GM06990 (cell line): ENCODE data around the gene YJU2.
"Not testable (repeated sequence)": the region's sequence is repeated elsewhere in the genome, so short reads cannot be mapped to it uniquely, and the experiment has no call there.

Experiments used
- DNase-seq: peaks from one replicate; pipeline ENCODE4 v3.0.0-alpha.2; 2011; ENCODE audit not compliant: insufficient read length; ENCODE audit errors: extremely low read depth
- H3K27me3 ChIP-seq: replicated peaks from 2 replicates; pipeline ENCODE4 v1.6.0; 2011; ENCODE audit warnings: low read length; ENCODE audit not compliant: control insufficient read depth, insufficient read depth
- H3K36me3 ChIP-seq: 2 replicates; pipeline ENCODE4 v1.5.1; 2011; ENCODE audit warnings: low read length; ENCODE audit not compliant: control insufficient read depth, insufficient read depth
- H3K4me3 ChIP-seq: replicated peaks from 2 replicates; pipeline ENCODE4 v1.5.1; 2011; ENCODE audit warnings: low read depth, mild to moderate bottlenecking, control low read depth, low read length
- CTCF ChIP-seq: IDR thresholded peaks from 2 replicates; pipeline ENCODE4 v1.5.1; 2011; ENCODE audit warnings: low read length, control low read depth, mild to moderate bottlenecking, inconsistent platforms; ENCODE audit not compliant: insufficient read depth, poor library complexity, severe bottlenecking

YJU2 gene

GRCh38 chr19:4213116-4213515 is 33.8 kb upstream of the YJU2 start:
- no peaks in the 10 kb centered on the region for H3K36me3 ChIP-seq
- no peak overlapping the region for H3K4me3 ChIP-seq
- no peak for TF ChIP-seq CTCF
- no peak for DNase-seq
- H3K27me3 ChIP-seq, result no peaks in the 10 kb centered on the region

- no peaks in the 10 kb centered on the region for H3K36me3 ChIP-seq
- no peak for DNase-seq
- H3K27me3 ChIP-seq, result no peaks in the 10 kb centered on the region
- no peak for TF ChIP-seq CTCF
- no peak overlapping the region for H3K4me3 ChIP-seq
Observed at GRCh38 chr19:4215807-4216206, 31.1 kb upstream of the YJU2 start.

GRCh38 chr19:4216846-4217245 is 30.0 kb upstream of the YJU2 start:
- H3K27me3 ChIP-seq, result no peaks in the 10 kb centered on the region
- no peak for TF ChIP-seq CTCF

GRCh38 chr19:4217429-4218264 is 29.2 kb upstream of the YJU2 start:
- Histone ChIP-seq H3K36me3 (no peaks in the 10 kb centered on the region), H3K27me3 (no peaks in the 10 kb centered on the region), H3K4me3 (no peak overlapping the region)
- TF ChIP-seq CTCF, result no peak
- no peak for DNase-seq

More at GRCh38 chr19:4216846-4217245, 30.0 kb upstream of the YJU2 start:
- Histone ChIP-seq H3K4me3 (no peak overlapping the region), H3K36me3 (no peaks in the 10 kb centered on the region)
- no peak for DNase-seq

- H3K27me3 ChIP-seq, H3K36me3 ChIP-seq, H3K4me3 ChIP-seq, DNase-seq: not testable (repeated sequence)
Observed at GRCh38 chr19:4218523-4218922, 28.4 kb upstream of the YJU2 start.

GRCh38 chr19:4220188-4220587 is 26.7 kb upstream of the YJU2 start:
- H3K27me3 ChIP-seq, result no peaks in the 10 kb centered on the region
- no peak for DNase-seq
- H3K36me3 ChIP-seq, result no peaks in the 10 kb centered on the region
- no peak for TF ChIP-seq CTCF
- H3K4me3 ChIP-seq, result no peak overlapping the region
